HG03025 (cell line): ENCODE results near the gene SHQ1.

ENCODE experiments used
- ATAC-seq: cut with Tn5 transposase; IDR thresholded peaks from one replicate; pipeline ENCODE4 v1.9.1; 2021; ENCODE audit warnings: mild to moderate bottlenecking, moderate library complexity; ENCODE audit not compliant: unreplicated experiment, low FRiP score

Gene SHQ1

GRCh38 chr3:72855001-72855400 is 6.8 kb upstream of the SHQ1 start:
- no peak for ATAC-seq

GRCh38 chr3:72848703-72849081 is 447 bp upstream of the SHQ1 start:
- peak; percentile 54 for ATAC-seq

- ATAC-seq = no peak
Observed at GRCh38 chr3:72847282-72847681, 963 bp downstream of the SHQ1 start.

GRCh38 chr3:72846166-72846565 is 2.1 kb downstream of the SHQ1 start:
- no peak for ATAC-seq

GRCh38 chr3:72844436-72844993 is 3.7 kb downstream of the SHQ1 start:
- no peak for ATAC-seq

GRCh38 chr3:72839057-72839456 is 9.2 kb downstream of the SHQ1 start:
- no peak for ATAC-seq

- ATAC-seq = no peak
Observed at GRCh38 chr3:72836923-72837322, 11.3 kb downstream of the SHQ1 start.

- ATAC-seq = no peak
Observed at GRCh38 chr3:72836416-72836815, 11.8 kb downstream of the SHQ1 start.

- no peak for ATAC-seq
Observed at GRCh38 chr3:72830452-72831223, 17.6 kb downstream of the SHQ1 start.

- no peak for ATAC-seq
Observed at GRCh38 chr3:72829701-72830100, 18.5 kb downstream of the SHQ1 start.

GRCh38 chr3:72821161-72821781 is 27.0 kb downstream of the SHQ1 start:
- ATAC-seq = peak; percentile 42

- no peak for ATAC-seq
Observed at GRCh38 chr3:72820415-72820814, 27.8 kb downstream of the SHQ1 start.

- no peak for ATAC-seq
Observed at GRCh38 chr3:72818905-72819304, 29.3 kb downstream of the SHQ1 start.

- ATAC-seq = no peak
Observed at GRCh38 chr3:72818092-72818773, 30.0 kb downstream of the SHQ1 start.

- ATAC-seq = peak; percentile 52
Observed at GRCh38 chr3:72816862-72817355, 31.3 kb downstream of the SHQ1 start.

GRCh38 chr3:72814308-72814707 is 33.9 kb downstream of the SHQ1 start:
- no peak for ATAC-seq

- ATAC-seq = no peak
Observed at GRCh38 chr3:72812201-72812600, 36.0 kb downstream of the SHQ1 start.

- ATAC-seq = no peak
Observed at GRCh38 chr3:72811571-72811970, 36.7 kb downstream of the SHQ1 start.

GRCh38 chr3:72810659-72811434 is 37.4 kb downstream of the SHQ1 start:
- ATAC-seq = no peak

- no peak for ATAC-seq
Observed at GRCh38 chr3:72810063-72810462, 38.2 kb downstream of the SHQ1 start.
